HepG2 (cell line): ENCODE data around the gene SPEM2. TPM values are rescaled to one million over a fixed set of nuclear protein-coding genes. Genes with fewer than 3 reads are reported as not detected.

Experiments
- ATAC-seq: fragments of 200-7000 bp; cut with Tn5 transposase; 3 replicates; pipeline ENCODE4 v1.9.1; 2020; ENCODE audit warnings: mild to moderate bottlenecking, moderate library complexity
- BruUV-seq: library from RNA; stranded (reverse); fragments of 400-500 nt; replicated peaks from 2 replicates; lab custom pipeline; 2021; lab: Mats Ljungman, UMichigan
- CTCF ChIA-PET: fragments of 300-600 bp; formaldehyde crosslinking; extraction: SDS; loops from one replicate; lab custom pipeline; 2021; ENCODE audit warnings: low total read pairs, inconsistent platforms, low intra/inter-chr PET ratio; lab: Yijun Ruan, JAX
- POLR2A ChIA-PET: fragments of 350-600 bp; sonication (Branson Sonifier 250); formaldehyde crosslinking; loops from one replicate; lab custom pipeline; 2020; ENCODE audit warnings: antibody characterized with exemption, inconsistent platforms; lab: Yijun Ruan, JAX
- DNase-seq: peaks from one replicate; pipeline ENCODE4 v3.0.0-alpha.2; 2015; ENCODE audit warnings: low spot score
- FAIRE-seq: peaks from 3 replicates; lab custom pipeline; 2011; peaks lifted over from hg19 to GRCh38; lab: Jason Lieb, UNC
- H2AFZ ChIP-seq: one replicate; pipeline ENCODE4 v1.6.1; 2011; ENCODE audit warnings: low read length, inconsistent platforms
- H3K27ac ChIP-seq: fragments of 300-600 bp; 3 replicates; pipeline ENCODE4 v1.8.0; 2011; ENCODE audit warnings: mixed run types, mild to moderate bottlenecking, mixed read lengths, low read length, inconsistent platforms; ENCODE audit not compliant: insufficient read depth; ENCODE audit errors: extremely low read length
- H3K27me3 ChIP-seq, 2 experiments: fragments of 200-600 bp in 1 of 2; 2 replicates in 1 of 2; 3 replicates in 1 of 2; pipeline versions ENCODE4 v1.6.0 to v1.8.0; 2011; ENCODE audit warnings: low read length in 2 of 2, mild to moderate bottlenecking in 2 of 2, moderate library complexity in 2 of 2, inconsistent platforms in 1 of 2; ENCODE audit not compliant: insufficient read depth in 2 of 2, control insufficient read depth in 1 of 2
- H3K36me3 ChIP-seq, 2 experiments: fragments of 200-600 bp in 1 of 2; replicated peaks in 1 of 2; 2 replicates in 1 of 2; 3 replicates in 1 of 2; pipeline versions ENCODE4 v1.5.1 to v1.8.0; 2011; ENCODE audit warnings: low read length in 2 of 2, inconsistent platforms in 1 of 2; ENCODE audit not compliant: insufficient read depth in 2 of 2, control insufficient read depth in 1 of 2
- H3K4me1 ChIP-seq: 2 replicates; pipeline ENCODE4 v1.5.1; 2012; ENCODE audit warnings: low read length, inconsistent platforms; ENCODE audit not compliant: insufficient read depth
- H3K4me2 ChIP-seq: 2 replicates; pipeline ENCODE4 v1.6.0; 2011; ENCODE audit warnings: low read depth, low read length, inconsistent platforms
- H3K4me3 ChIP-seq, 3 experiments: fragments of 200-600 bp in 1 of 3; sonication (generic), shearing (Covaris generic) in 1 of 3; replicated peaks in 1 of 3; 2 replicates each; pipeline ENCODE4 v1.5.1; 2011 to 2016; ENCODE audit warnings: low read length in 3 of 3, inconsistent platforms in 2 of 3, low read depth in 2 of 3, mild to moderate bottlenecking in 2 of 3, control low read depth in 1 of 3, mixed read lengths in 1 of 3; ENCODE audit not compliant: insufficient read depth in 1 of 3
- H3K79me2 ChIP-seq: one replicate; pipeline ENCODE4 v1.6.1; 2011; ENCODE audit warnings: low read length, inconsistent platforms; ENCODE audit not compliant: insufficient read depth
- H3K9ac ChIP-seq: 2 replicates; pipeline ENCODE4 v1.6.0; 2011; ENCODE audit warnings: mild to moderate bottlenecking, low read depth, low read length, inconsistent platforms; ENCODE audit not compliant: insufficient read depth
- H3K9me3 ChIP-seq: 2 replicates; pipeline ENCODE4 v1.5.1; 2012; ENCODE audit warnings: mild to moderate bottlenecking, low read length
- H4K20me1 ChIP-seq: 2 replicates; pipeline ENCODE4 v1.6.0; 2011; ENCODE audit warnings: inconsistent platforms, mild to moderate bottlenecking, low read length, moderate library complexity; ENCODE audit not compliant: insufficient read depth
- ARHGAP35 ChIP-seq: sonication (generic); formaldehyde crosslinking; IDR thresholded peaks from 2 replicates; pipeline ENCODE4 v1.9.0; 2022; ENCODE audit warnings: mild to moderate bottlenecking, inconsistent platforms, moderate library complexity, missing genetic modification reagents, borderline replicate concordance
- HDAC6 ChIP-seq: fragments of 200-600 bp; sonication (generic); IDR thresholded peaks from 2 replicates; pipeline ENCODE4 v1.7.0; 2017; ENCODE audit warnings: mild to moderate bottlenecking, antibody characterized with exemption, low read length, low read depth
- MTF1 ChIP-seq: sonication (generic); formaldehyde crosslinking; IDR thresholded peaks from 2 replicates; pipeline ENCODE4 v1.5.0; 2020; ENCODE audit warnings: missing genetic modification reagents
- NCOA1 ChIP-seq: sonication (generic); formaldehyde crosslinking; IDR thresholded peaks from 2 replicates; pipeline ENCODE4 v1.9.0; 2021; ENCODE audit warnings: missing genetic modification reagents
- NFE2 ChIP-seq: sonication (generic); formaldehyde crosslinking; IDR thresholded peaks from 2 replicates; pipeline ENCODE4 v1.4.0; 2020; ENCODE audit warnings: missing genetic modification reagents
- U2AF2 ChIP-seq: fragments of 200-400 bp; formaldehyde crosslinking; IDR thresholded peaks from 2 replicates; pipeline ENCODE4 v1.6.1; 2017; ENCODE audit warnings: low read depth, mild to moderate bottlenecking, low read length
- ZBTB8A ChIP-seq: sonication (generic); formaldehyde crosslinking; IDR thresholded peaks from 2 replicates; pipeline ENCODE4 v1.4.0; 2020; ENCODE audit warnings: mild to moderate bottlenecking, low read depth, missing genetic modification reagents, borderline replicate concordance
- ZNF160 ChIP-seq: sonication (generic); formaldehyde crosslinking; IDR thresholded peaks from 2 replicates; pipeline ENCODE4 v1.8.0; 2022; ENCODE audit warnings: mild to moderate bottlenecking, inconsistent platforms, missing genetic modification reagents
- ZNF468 ChIP-seq: sonication (generic); formaldehyde crosslinking; IDR thresholded peaks from 2 replicates; pipeline ENCODE4 v1.8.0; 2022; ENCODE audit warnings: mild to moderate bottlenecking, moderate library complexity, missing genetic modification reagents
- ZNF550 ChIP-seq: sonication (generic); formaldehyde crosslinking; IDR thresholded peaks from 2 replicates; pipeline ENCODE4 v1.4.0; 2020; ENCODE audit warnings: mild to moderate bottlenecking, missing genetic modification reagents, borderline replicate concordance
- ZNF557 ChIP-seq: sonication (generic); formaldehyde crosslinking; IDR thresholded peaks from 2 replicates; pipeline ENCODE4 v1.4.0; 2020; ENCODE audit warnings: missing genetic modification reagents
- ZNF563 ChIP-seq: sonication (generic); formaldehyde crosslinking; IDR thresholded peaks from 2 replicates; pipeline ENCODE4 v1.8.0; 2022; ENCODE audit warnings: mild to moderate bottlenecking, moderate library complexity, missing genetic modification reagents
- WGBS: methylation state at CpG from one replicate; pipeline ENCODE4 v1.1.6; 2017; ENCODE audit warnings: low lambda C conversion rate; 5-methylcytosine and 5-hydroxymethylcytosine counted together
- in situ Hi-C: cut with HindIII; loops from 2 replicates; pipeline ENCODE4 v1.10.0; 2017; ENCODE audit warnings: low pct_unique_long_range_greater_than_20kb; ENCODE audit not compliant: extremely low pct_ligation_motif_present
- intact Hi-C: fragments of 100-400 bp; cut with micrococcal nuclease; formaldehyde crosslinking; loops from one replicate; pipeline ENCODE4 v1.10.0; 2022; ENCODE audit not compliant: unreplicated experiment
- polyA plus RNA-seq, 8 experiments: library from polyadenylated mRNA; depleted of rRNA in 3 of 8; stranded (reverse) in 7 of 8; unstranded in 1 of 8; fragments of >200 nt; fragmentation: Illumina TruSeq in 4 of 8; extraction: Trizol in 4 of 8; gene quantifications; 2 replicates each; pipeline versions ENCODE4 v1.2.1 to v1.2.3, GENCODE V29; 2011 to 2016; ENCODE audit warnings: low read depth in 4 of 8, missing spikeins in 1 of 8, mixed read lengths in 1 of 8; ENCODE audit not compliant: insufficient read depth in 1 of 8
- total RNA-seq, 5 experiments: library from RNA; depleted of rRNA; stranded (reverse); fragments of >200 nt; fragmentation: Illumina TruSeq; extraction: Trizol; gene quantifications; 2 replicates each; pipeline ENCODE4 v1.2.3, GENCODE V29; 2016; ENCODE audit warnings: low read depth in 1 of 5
- TF ChIP-seq, protein P1 (sequence below): IDR thresholded peaks from 2 replicates; pipeline ENCODE4 v1.6.1; 2016; ENCODE audit warnings: missing compliant biosample characterization, missing genetic modification reagents, borderline replicate concordance
- TF ChIP-seq, protein P2 (sequence below): sonication (generic); formaldehyde crosslinking; IDR thresholded peaks from 2 replicates; pipeline ENCODE4 v1.4.0; 2020; ENCODE audit warnings: missing genetic modification reagents, borderline replicate concordance
- TF ChIP-seq, protein P3 (sequence below): sonication (generic); formaldehyde crosslinking; IDR thresholded peaks from 2 replicates; pipeline ENCODE4 v1.8.1; 2022; ENCODE audit warnings: mild to moderate bottlenecking, missing genetic modification reagents

SPEM2 gene
- total and polyA plus RNA-seq, 2 of the 13 experiments (the other 11 are each of a cell fraction or from before 2014, with no cell fraction given), result not detected

DNA sequence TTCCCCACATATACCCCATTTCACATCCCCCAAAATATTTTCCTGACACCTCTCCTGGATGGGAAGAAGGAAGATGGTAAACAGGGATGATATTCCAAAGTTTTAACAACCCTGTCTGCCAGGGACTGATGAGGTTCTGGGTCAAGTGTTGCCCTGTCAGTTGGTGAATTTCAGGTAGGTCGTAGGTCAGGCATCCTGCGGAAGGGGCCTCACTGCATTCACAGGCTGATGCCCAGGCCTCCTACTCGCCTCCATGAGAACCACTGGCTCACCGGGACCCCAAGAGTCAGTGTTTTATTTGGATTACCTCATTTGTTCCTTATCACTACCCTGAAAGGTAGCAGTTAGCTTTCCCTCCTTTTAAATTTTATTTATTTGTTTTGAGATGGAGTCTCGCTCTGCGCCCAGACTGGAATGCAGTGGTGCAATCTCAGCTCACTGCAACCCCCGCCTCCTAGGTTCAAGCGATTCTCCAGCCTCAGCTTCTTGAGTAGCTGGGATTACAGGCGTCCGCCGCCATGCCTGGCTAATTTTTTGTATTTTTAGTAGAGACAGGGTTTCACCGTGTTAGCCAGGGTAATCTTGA, 43.5 kb downstream of the SPEM2 start:
- ChIA-PET POLR2A (interaction anchor here (1.7 kb wide), 1 partner anchor 15 kb away, joined by 4 read pairs; the partner anchor contains the start of gene POLR2A), CTCF (no interaction called here)
- in situ Hi-C loops (no loop called here), intact Hi-C loops (no loop called here)
- no peak overlapping the region for H3K27ac ChIP-seq
- DNase-seq (no peak), FAIRE-seq (no peak), ATAC-seq (no peak)
- peaks cover 8% of the 10 kb centered on the region; the same call in 1 of the 2 replicates for H4K20me1 ChIP-seq
- H2AFZ ChIP-seq, result no peak overlapping the region
- peaks cover 16% of the 10 kb centered on the region for H3K79me2 ChIP-seq
- no peaks in the 10 kb centered on the region for H3K9me3 ChIP-seq
- 63% methylated on average over 11 of the region's 12 CpGs for WGBS
- TF ChIP-seq NCOA1 (CRISPR knock-in tag) (no peak), ZNF557 (no peak), ZNF468 (CRISPR knock-in tag) (no peak), U2AF2 (no peak), ZNF563 (CRISPR knock-in tag) (no peak), ARHGAP35 (CRISPR knock-in tag) (no peak), MTF1 (no peak), ZBTB8A (CRISPR knock-in tag) (no peak), ZNF160 (CRISPR knock-in tag) (no peak), NFE2 (CRISPR knock-in tag) (no peak), ZNF550 (no peak), HDAC6 (no peak)
- TF ChIP-seq, protein P1, sequence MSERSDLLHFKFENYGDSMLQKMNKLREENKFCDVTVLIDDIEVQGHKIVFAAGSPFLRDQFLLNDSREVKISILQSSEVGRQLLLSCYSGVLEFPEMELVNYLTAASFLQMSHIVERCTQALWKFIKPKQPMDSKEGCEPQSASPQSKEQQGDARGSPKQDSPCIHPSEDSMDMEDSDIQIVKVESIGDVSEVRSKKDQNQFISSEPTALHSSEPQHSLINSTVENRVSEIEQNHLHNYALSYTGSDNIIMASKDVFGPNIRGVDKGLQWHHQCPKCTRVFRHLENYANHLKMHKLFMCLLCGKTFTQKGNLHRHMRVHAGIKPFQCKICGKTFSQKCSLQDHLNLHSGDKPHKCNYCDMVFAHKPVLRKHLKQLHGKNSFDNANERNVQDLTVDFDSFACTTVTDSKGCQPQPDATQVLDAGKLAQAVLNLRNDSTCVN (CRISPR knock-in tag), result no peak
- TF ChIP-seq, protein P2, sequence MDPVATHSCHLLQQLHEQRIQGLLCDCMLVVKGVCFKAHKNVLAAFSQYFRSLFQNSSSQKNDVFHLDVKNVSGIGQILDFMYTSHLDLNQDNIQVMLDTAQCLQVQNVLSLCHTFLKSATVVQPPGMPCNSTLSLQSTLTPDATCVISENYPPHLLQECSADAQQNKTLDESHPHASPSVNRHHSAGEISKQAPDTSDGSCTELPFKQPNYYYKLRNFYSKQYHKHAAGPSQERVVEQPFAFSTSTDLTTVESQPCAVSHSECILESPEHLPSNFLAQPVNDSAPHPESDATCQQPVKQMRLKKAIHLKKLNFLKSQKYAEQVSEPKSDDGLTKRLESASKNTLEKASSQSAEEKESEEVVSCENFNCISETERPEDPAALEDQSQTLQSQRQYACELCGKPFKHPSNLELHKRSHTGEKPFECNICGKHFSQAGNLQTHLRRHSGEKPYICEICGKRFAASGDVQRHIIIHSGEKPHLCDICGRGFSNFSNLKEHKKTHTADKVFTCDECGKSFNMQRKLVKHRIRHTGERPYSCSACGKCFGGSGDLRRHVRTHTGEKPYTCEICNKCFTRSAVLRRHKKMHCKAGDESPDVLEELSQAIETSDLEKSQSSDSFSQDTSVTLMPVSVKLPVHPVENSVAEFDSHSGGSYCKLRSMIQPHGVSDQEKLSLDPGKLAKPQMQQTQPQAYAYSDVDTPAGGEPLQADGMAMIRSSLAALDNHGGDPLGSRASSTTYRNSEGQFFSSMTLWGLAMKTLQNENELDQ (CRISPR knock-in tag), result no peak
- TF ChIP-seq, protein P3, sequence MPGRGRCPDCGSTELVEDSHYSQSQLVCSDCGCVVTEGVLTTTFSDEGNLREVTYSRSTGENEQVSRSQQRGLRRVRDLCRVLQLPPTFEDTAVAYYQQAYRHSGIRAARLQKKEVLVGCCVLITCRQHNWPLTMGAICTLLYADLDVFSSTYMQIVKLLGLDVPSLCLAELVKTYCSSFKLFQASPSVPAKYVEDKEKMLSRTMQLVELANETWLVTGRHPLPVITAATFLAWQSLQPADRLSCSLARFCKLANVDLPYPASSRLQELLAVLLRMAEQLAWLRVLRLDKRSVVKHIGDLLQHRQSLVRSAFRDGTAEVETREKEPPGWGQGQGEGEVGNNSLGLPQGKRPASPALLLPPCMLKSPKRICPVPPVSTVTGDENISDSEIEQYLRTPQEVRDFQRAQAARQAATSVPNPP (CRISPR knock-in tag), result no peak
- no peak overlapping the region for H3K4me2 ChIP-seq
- no peak overlapping the region for H3K4me3 ChIP-seq
- peaks cover 0 to 2% of the 10 kb centered on the region in 2 experiments; a peak in 3 of 5 replicates for H3K36me3 ChIP-seq
- H3K27me3 ChIP-seq, result no peaks in the 10 kb centered on the region
- H3K9ac ChIP-seq, result no peak overlapping the region
- BruUV-seq, result no TSS peak
- H3K4me1 ChIP-seq, result peaks cover 31% of the 10 kb centered on the region
